H1 (cell line): ENCODE measurements around the gene LONP2. TPM values are rescaled to one million over a fixed set of nuclear protein-coding genes. Genes with fewer than 3 reads are reported as not detected.

ENCODE experiments used
- CTCF ChIA-PET: fragments of 300-600 bp; sonication (Branson Sonifier 250); formaldehyde crosslinking; loops from one replicate; lab custom pipeline; 2021; ENCODE audit not compliant: partially characterized antibody; lab: Charles Lee
- POLR2A ChIA-PET: fragments of 300-600 bp; sonication (Branson Sonifier 250); formaldehyde crosslinking; loops from one replicate; lab custom pipeline; 2021; ENCODE audit warnings: inconsistent platforms; ENCODE audit not compliant: partially characterized antibody; lab: Charles Lee
- DNase-seq, 2 experiments: peaks; one replicate each; pipeline versions ENCODE4 v3.0.0 to v3.0.0-alpha.2; 2010 to 2022; ENCODE audit warnings: low spot score in 2 of 2, low read depth in 1 of 2, mixed read lengths in 1 of 2
- FAIRE-seq: peaks from 2 replicates; lab custom pipeline; 2011; peaks lifted over from hg19 to GRCh38; lab: Jason Lieb, UNC
- H2AFZ ChIP-seq: 2 replicates; pipeline ENCODE4 v1.8.1; 2012; ENCODE audit warnings: low read length, inconsistent platforms
- H2AK5ac ChIP-seq: 2 replicates; pipeline ENCODE4 v1.6.1; 2013; ENCODE audit warnings: low read depth, low read length
- H2BK120ac ChIP-seq: replicated peaks from 2 replicates; pipeline ENCODE3; 2013; ENCODE audit warnings: low read depth, low read length, inconsistent platforms
- H2BK12ac ChIP-seq: 2 replicates; pipeline ENCODE4 v1.6.1; 2013; ENCODE audit warnings: low read depth, low read length
- H2BK15ac ChIP-seq: 2 replicates; pipeline ENCODE4 v1.6.1; 2013; ENCODE audit warnings: low read length
- H2BK20ac ChIP-seq: 2 replicates; pipeline ENCODE4 v1.6.1; 2013; ENCODE audit warnings: low read length
- H2BK5ac ChIP-seq: 2 replicates; pipeline ENCODE4 v1.6.1; 2013; ENCODE audit warnings: low read depth, low read length
- H3K14ac ChIP-seq: 2 replicates; pipeline ENCODE4 v1.6.1; 2013; ENCODE audit warnings: inconsistent platforms; ENCODE audit not compliant: insufficient read length
- H3K18ac ChIP-seq: 2 replicates; pipeline ENCODE4 v1.6.1; 2013; ENCODE audit warnings: low read length; ENCODE audit errors: extremely low read depth
- H3K23ac ChIP-seq: 2 replicates; pipeline ENCODE4 v1.6.1; 2013; ENCODE audit warnings: inconsistent platforms; ENCODE audit not compliant: insufficient read length
- H3K23me2 ChIP-seq: 2 replicates; pipeline ENCODE4 v1.6.1; 2013; ENCODE audit warnings: low read depth, low read length
- H3K27ac ChIP-seq: 2 replicates; pipeline ENCODE4 v1.6.1; 2011; ENCODE audit warnings: low read depth, low read length, inconsistent platforms
- H3K27me3 ChIP-seq, 4 experiments: replicated peaks in 1 of 4; 1 replicate in 1 of 4; 2 replicates in 3 of 4; pipeline versions ENCODE4 v1.6.1 to v1.8.1; 2011 to 2013; ENCODE audit warnings: low read length in 3 of 4, mild to moderate bottlenecking in 3 of 4, inconsistent platforms in 2 of 4, mixed read lengths in 2 of 4, moderate library complexity in 1 of 4; ENCODE audit not compliant: control insufficient read depth in 3 of 4, insufficient read depth in 3 of 4; ENCODE audit errors: extremely low read depth in 1 of 4
- H3K36me3 ChIP-seq, 4 experiments: 2 replicates each; pipeline versions ENCODE4 v1.6.1 to v1.8.1; 2011 to 2013; ENCODE audit warnings: mild to moderate bottlenecking in 4 of 4, low read length in 3 of 4, moderate library complexity in 2 of 4, control low read depth in 1 of 4, inconsistent platforms in 1 of 4; ENCODE audit not compliant: insufficient read depth in 4 of 4, control insufficient read depth in 2 of 4
- H3K4ac ChIP-seq: replicated peaks from 2 replicates; pipeline ENCODE3; 2013; ENCODE audit warnings: low read length, low read depth, mixed read lengths, inconsistent platforms; ENCODE audit not compliant: insufficient read length
- H3K4me1 ChIP-seq, 4 experiments: replicated peaks in 1 of 4; 1 replicate in 1 of 4; 2 replicates in 3 of 4; pipeline versions ENCODE4 v1.6.1 to v1.8.1; 2011 to 2013; ENCODE audit warnings: low read length in 3 of 4, inconsistent platforms in 2 of 4, mixed read lengths in 1 of 4; ENCODE audit not compliant: insufficient read depth in 4 of 4, control insufficient read depth in 3 of 4
- H3K4me2 ChIP-seq, 2 experiments: 2 replicates each; pipeline versions ENCODE4 v1.6.1 to v1.8.1; 2011 to 2013; ENCODE audit warnings: low read depth in 2 of 2, low read length in 2 of 2, control low read depth in 1 of 2, inconsistent platforms in 1 of 2, mild to moderate bottlenecking in 1 of 2; ENCODE audit not compliant: insufficient read depth in 1 of 2
- H3K4me3 ChIP-seq, 4 experiments: fragments of 200-600, 300-600 bp in 1 of 4; sonication (generic), shearing (Covaris generic), sonication (Bioruptor Twin) in 1 of 4; 2 replicates each; pipeline versions ENCODE4 v1.5.1 to v1.8.1; 2011 to 2016; ENCODE audit warnings: low read length in 4 of 4, low read depth in 3 of 4, control low read depth in 2 of 4, inconsistent platforms in 2 of 4, mild to moderate bottlenecking in 2 of 4, mixed read lengths in 1 of 4, moderate library complexity in 1 of 4; ENCODE audit not compliant: insufficient read depth in 2 of 4; ENCODE audit errors: extremely low read depth in 1 of 4
- H3K56ac ChIP-seq: replicated peaks from 2 replicates; pipeline ENCODE3; 2013; ENCODE audit warnings: low read depth, mild to moderate bottlenecking, mixed read lengths, low read length, inconsistent platforms; ENCODE audit not compliant: insufficient read length
- H3K79me1 ChIP-seq: 2 replicates; pipeline ENCODE4 v1.6.1; 2013; ENCODE audit warnings: low read depth, low read length, control low read depth
- H3K79me2 ChIP-seq, 2 experiments: 2 replicates each; pipeline versions ENCODE4 v1.6.1 to v1.8.1; 2012 to 2013; ENCODE audit warnings: low read length in 2 of 2, mild to moderate bottlenecking in 2 of 2, inconsistent platforms in 1 of 2; ENCODE audit not compliant: insufficient read depth in 2 of 2, control insufficient read depth in 1 of 2
- H3K9ac ChIP-seq, 4 experiments: replicated peaks in 1 of 4; 1 replicate in 1 of 4; 2 replicates in 3 of 4; pipeline versions ENCODE4 v1.6.1 to v1.8.1; 2011 to 2013; ENCODE audit warnings: low read depth in 3 of 4, low read length in 3 of 4, control low read depth in 2 of 4, mild to moderate bottlenecking in 2 of 4, moderate library complexity in 2 of 4, inconsistent platforms in 1 of 4; ENCODE audit errors: extremely low read depth in 1 of 4
- H3K9me3 ChIP-seq, 2 experiments: 2 replicates each; pipeline versions ENCODE4 v1.6.1 to v1.8.1; 2012 to 2013; ENCODE audit warnings: mild to moderate bottlenecking in 2 of 2, moderate library complexity in 2 of 2, control low read depth in 1 of 2, inconsistent platforms in 1 of 2, low read depth in 1 of 2, low read length in 1 of 2, mixed read lengths in 1 of 2; ENCODE audit not compliant: insufficient read depth in 2 of 2
- H4K20me1 ChIP-seq, 2 experiments: replicated peaks in 1 of 2; 2 replicates each; pipeline versions ENCODE3 to v1.8.1; 2011 to 2013; ENCODE audit warnings: inconsistent platforms in 2 of 2, low read length in 2 of 2, mild to moderate bottlenecking in 1 of 2; ENCODE audit not compliant: insufficient read depth in 2 of 2, control insufficient read depth in 1 of 2
- H4K5ac ChIP-seq: 2 replicates; pipeline ENCODE4 v1.6.1; 2013; ENCODE audit warnings: low read length, low read depth, mixed read lengths, inconsistent platforms; ENCODE audit not compliant: insufficient read length
- H4K8ac ChIP-seq: 2 replicates; pipeline ENCODE4 v1.8.0; 2013; ENCODE audit warnings: mild to moderate bottlenecking, moderate library complexity, low read length, inconsistent platforms; ENCODE audit not compliant: insufficient read depth; ENCODE audit errors: extremely low read depth
- H4K91ac ChIP-seq: replicated peaks from 2 replicates; pipeline ENCODE3; 2013; ENCODE audit warnings: low read length, mixed read lengths, inconsistent platforms; ENCODE audit not compliant: insufficient read length
- CBX8 ChIP-seq: fragments of 300-800, 300-1000 bp; sonication (generic); IDR thresholded peaks from 2 replicates; pipeline ENCODE4 v1.7.1; 2016; ENCODE audit warnings: low read depth, low read length, borderline replicate concordance
- CREB1 ChIP-seq: IDR thresholded peaks from 2 replicates; pipeline ENCODE4 v1.6.1; 2012; ENCODE audit warnings: inconsistent platforms
- CTBP2 ChIP-seq: IDR thresholded peaks from 2 replicates; pipeline ENCODE4 v1.7.0; 2011; ENCODE audit warnings: borderline replicate concordance, mild to moderate bottlenecking, moderate library complexity, mixed read lengths, low read length; ENCODE audit not compliant: insufficient read depth, insufficient read length
- GTF2F1 ChIP-seq: IDR thresholded peaks from 2 replicates; pipeline ENCODE4 v1.6.1; 2012; ENCODE audit warnings: low read depth, low read length, improper control_type of control experiment, borderline replicate concordance
- KDM4A ChIP-seq: IDR thresholded peaks from one replicate; pipeline ENCODE4 v1.7.1; 2012; ENCODE audit warnings: low read depth, mild to moderate bottlenecking, moderate library complexity, low read length, inconsistent platforms; ENCODE audit not compliant: severe bottlenecking
- KDM5A ChIP-seq: fragments of 200-600 bp; IDR thresholded peaks from 2 replicates; pipeline ENCODE4 v1.7.1; 2012; ENCODE audit warnings: mild to moderate bottlenecking, low read length, inconsistent platforms, mixed read lengths
- PHF8 ChIP-seq: fragments of 200-600 bp; sonication (generic); conservative IDR thresholded peaks from 2 replicates; pipeline ENCODE4 v1.7.1; 2012; ENCODE audit warnings: low read depth, mild to moderate bottlenecking, inconsistent platforms, low read length, moderate library complexity
- POU5F1 ChIP-seq: IDR thresholded peaks from 2 replicates; pipeline ENCODE4 v1.6.1; 2011; ENCODE audit warnings: low read depth, mild to moderate bottlenecking, low read length, moderate library complexity
- RBBP5 ChIP-seq: IDR thresholded peaks from 2 replicates; pipeline ENCODE4 v1.7.1; 2012; ENCODE audit warnings: low read depth, mild to moderate bottlenecking, inconsistent platforms, low read length, moderate library complexity, borderline replicate concordance
- RFX5 ChIP-seq: IDR thresholded peaks from 2 replicates; pipeline ENCODE4 v1.6.1; 2011; ENCODE audit warnings: low read depth, low read length, improper control_type of control experiment, borderline replicate concordance
- SIN3A ChIP-seq, 2 experiments: IDR thresholded peaks in 1 of 2; conservative IDR thresholded peaks in 1 of 2; 2 replicates each; pipeline ENCODE4 v1.6.1; 2011 to 2012; ENCODE audit warnings: low read length in 2 of 2, improper control_type of control experiment in 1 of 2, low read depth in 1 of 2, mild to moderate bottlenecking in 1 of 2
- SIX5 ChIP-seq: IDR thresholded peaks from 2 replicates; pipeline ENCODE4 v1.6.1; 2011; ENCODE audit warnings: mild to moderate bottlenecking, low read depth, low read length
- SP2 ChIP-seq: IDR thresholded peaks from 2 replicates; pipeline ENCODE4 v1.6.1; 2012; ENCODE audit warnings: mild to moderate bottlenecking, low read length, inconsistent platforms
- SRF ChIP-seq: IDR thresholded peaks from 2 replicates; pipeline ENCODE4 v1.6.1; 2011; ENCODE audit warnings: mild to moderate bottlenecking, low read depth, low read length, moderate library complexity
- TAF7 ChIP-seq: optimal IDR thresholded peaks from 2 replicates; pipeline ENCODE3; 2011; ENCODE audit warnings: low read depth, mild to moderate bottlenecking, inconsistent platforms, low read length, moderate library complexity, borderline replicate concordance
- WGBS, 2 experiments: shearing (Covaris generic) in 1 of 2; methylation state at CpG; one replicate each; pipeline versions ENCODE4 v1.1.6 to v1.1.7; 2013 to 2015; ENCODE audit warnings: low lambda C conversion rate in 2 of 2, mixed read lengths in 2 of 2, inconsistent platforms in 1 of 2, low coverage in 1 of 2, missing lambda C conversion rate in 1 of 2; ENCODE audit not compliant: insufficient replicate concordance in 2 of 2, insufficient coverage in 1 of 2, insufficient read length in 1 of 2; ENCODE audit errors: extremely low coverage in 1 of 2, missing lambda C conversion rate in 1 of 2; 5-methylcytosine and 5-hydroxymethylcytosine counted together
- polyA plus RNA-seq, 7 experiments: library from polyadenylated mRNA; depleted of rRNA in 3 of 7; stranded (reverse) in 5 of 7; unstranded in 2 of 7; fragments of >200 nt in 5 of 7; fragments of 200-250 nt in 2 of 7; gene quantifications; 1 replicate in 5 of 7; 2 replicates in 1 of 7; 4 replicates in 1 of 7; pipeline versions ENCODE4 v1.2.1 to v1.2.3, GENCODE V29; 2011 to 2013; ENCODE audit warnings: missing spikeins in 2 of 7, mixed read lengths in 2 of 7
- total RNA-seq: library from RNA; stranded (reverse); fragmentation: NEBNext Ultra II Directional; extraction: Animal tissue kit (Norgen Biotek cat#: 25700); gene quantifications from 2 replicates; pipeline ENCODE4 v1.2.1, GENCODE V29; 2021

The LONP2 gene
- total and polyA plus RNA-seq, 2 of the 8 experiments (the other 6 are each of a cell fraction or from before 2014, with no cell fraction given), result 8.1 to 23.1 TPM

DNA sequence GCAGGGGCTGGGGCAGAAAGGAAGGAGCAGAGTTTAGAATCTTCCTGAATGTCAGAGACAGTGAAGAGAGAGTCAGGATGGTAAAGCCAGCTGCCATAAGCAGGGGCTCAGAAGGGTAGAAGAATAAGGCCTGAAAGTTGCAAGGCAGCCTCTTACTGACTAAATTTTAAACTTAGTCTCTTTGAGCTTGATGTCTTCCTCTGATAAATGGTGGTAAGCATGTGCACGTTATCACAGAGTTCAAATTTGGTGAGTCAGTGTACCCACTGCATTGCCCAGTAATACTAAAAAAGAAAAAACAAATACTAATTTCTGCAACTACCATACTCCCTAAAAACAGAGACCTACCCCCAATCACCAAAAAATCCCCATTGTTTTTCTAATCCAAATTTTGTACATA lies 96.0 kb downstream of the LONP2 start:
- no peak overlapping the region for H2AK5ac ChIP-seq
- POLR2A ChIA-PET, result no interaction called here
- H3K9me3 ChIP-seq, result no peaks in the 10 kb centered on the region
- no peak overlapping the region for H3K4me3 ChIP-seq
- no peak overlapping the region for H2BK15ac ChIP-seq
- WGBS, 2 experiments, result 81% methylated on average over 1 of the region's 1 CpG; no CpG with 5 or more reads in 1 of the 2 experiments
- no peaks in the 10 kb centered on the region for H3K79me2 ChIP-seq
- H3K79me1 ChIP-seq, result no peaks in the 10 kb centered on the region; the same call in 1 of the 2 replicates
- no peak overlapping the region for H2AFZ ChIP-seq
- no peak for FAIRE-seq
- no peak overlapping the region for H3K9ac ChIP-seq
- H3K27ac ChIP-seq, result no peak overlapping the region
- H3K18ac ChIP-seq, result no peak overlapping the region
- H2BK5ac ChIP-seq, result no peak overlapping the region
- H4K5ac ChIP-seq, result no peak overlapping the region
- CTCF ChIA-PET, result interaction anchor here (1.3 to 1.5 kb wide), 3 partner anchors 10 to 50 kb away, joined by 3 to 4 read pairs (median 3); no protein-coding TSS in a partner anchor
- H2BK12ac ChIP-seq, result no peak overlapping the region
- H3K27me3 ChIP-seq, result no peaks in the 10 kb centered on the region
- peaks cover 0 to 10% (median 0%) of the 10 kb centered on the region in 4 experiments; a peak in 3 of 7 replicates for H3K4me1 ChIP-seq
- no peak overlapping the region for H4K8ac ChIP-seq
- no peak overlapping the region for H3K4ac ChIP-seq
- no peaks in the 10 kb centered on the region for H3K23me2 ChIP-seq
- H3K4me2 ChIP-seq, result no peak overlapping the region
- H3K36me3 ChIP-seq, result peaks cover 0 to 2% (median 0%) of the 10 kb centered on the region in 4 experiments; a peak in 1 of 8 replicates
- no peak overlapping the region for H3K14ac ChIP-seq
- H2BK120ac ChIP-seq, result no peak overlapping the region
- H3K56ac ChIP-seq, result no peak overlapping the region
- no peak overlapping the region for H3K23ac ChIP-seq
- no peak overlapping the region for H4K91ac ChIP-seq
- DNase-seq, result no peak
- peaks cover 0 to 3% of the 10 kb centered on the region in 2 experiments for H4K20me1 ChIP-seq
- H2BK20ac ChIP-seq, result no peak overlapping the region
- TF ChIP-seq RFX5, result no peak
- TF ChIP-seq CREB1, result no peak
- no peak for TF ChIP-seq GTF2F1
- no peak for TF ChIP-seq RBBP5
- TF ChIP-seq TAF7, result no peak
- TF ChIP-seq PHF8, result no peak
- no peak for TF ChIP-seq CTBP2
- TF ChIP-seq KDM5A, result no peak
- no peak for TF ChIP-seq SP2
- no peak for TF ChIP-seq SIX5
- no peak for TF ChIP-seq POU5F1
- no peak for TF ChIP-seq KDM4A
- no peak for TF ChIP-seq CBX8
- TF ChIP-seq SRF, result no peak
- no peak for TF ChIP-seq SIN3A (conservative IDR thresholded peaks at IDR 0.05 in 1 of 2, IDR thresholded peaks at IDR 0.05 in 1 of 2; ENCODE audit: low read depth in 1 of 2, low read length in 2 of 2)
